Mammary epithelial cell (primary cell): ENCODE measurements around the gene ITPR2.

Source experiments
- CTCF ChIP-seq, 2 donors: IDR thresholded peaks in 1 of 2; conservative IDR thresholded peaks in 1 of 2; 2 replicates each; pipeline ENCODE4 v1.5.1; 2011 to 2012; ENCODE audit warnings: inconsistent platforms in 2 of 2, low read length in 2 of 2, mild to moderate bottlenecking in 2 of 2, control low read depth in 1 of 2, low read depth in 1 of 2; ENCODE audit not compliant: insufficient read depth in 1 of 2; ENCODE audit errors: extremely low read depth in 1 of 2
- EZH2 ChIP-seq: IDR thresholded peaks from 2 replicates; pipeline ENCODE4 v1.6.1; 2012; ENCODE audit warnings: low read length, inconsistent platforms, borderline replicate concordance

GRCh38 chr12:26791301-26791791 is 41.6 kb downstream of the ITPR2 start:
- TF ChIP-seq EZH2, result no peak
- no peak for TF ChIP-seq CTCF (conservative IDR thresholded peaks at IDR 0.05 in 1 of 2, IDR thresholded peaks at IDR 0.05 in 1 of 2; ENCODE audit: extremely low read depth in 1 of 2, insufficient read depth in 1 of 2, low read depth in 1 of 2, low read length in 2 of 2)
